SK-N-SH treated with all-trans-retinoic acid at 6 μM for 48 hours (cell line): ENCODE data around the gene C9orf40.

ENCODE experiments used
- ATAC-seq: fragments of 200-7000 bp; cut with Tn5 transposase; 3 replicates; pipeline ENCODE4 v1.9.1; 2020; ENCODE audit warnings: mild to moderate bottlenecking, moderate library complexity
- ARNTL ChIP-seq: fragments of 450-650 bp; formaldehyde crosslinking; IDR thresholded peaks from 2 replicates; pipeline ENCODE4 v1.5.0; 2020; ENCODE audit warnings: low read depth, mild to moderate bottlenecking, moderate library complexity, borderline replicate concordance
- CSDC2 ChIP-seq: fragments of 250-450 bp; sonication (Bioruptor Pico); IDR thresholded peaks from 2 replicates; pipeline ENCODE4 v1.5.0; 2020; ENCODE audit warnings: mild to moderate bottlenecking, moderate library complexity
- CSRNP3 ChIP-seq: fragments of 250-450 bp; sonication (Bioruptor Pico); IDR thresholded peaks from 2 replicates; pipeline ENCODE4 v1.5.1; 2021; ENCODE audit warnings: mild to moderate bottlenecking, moderate library complexity
- ESRRG ChIP-seq: fragments of 250-450 bp; sonication (Bioruptor Pico); IDR thresholded peaks from 2 replicates; pipeline ENCODE4 v1.6.1; 2021; ENCODE audit warnings: mild to moderate bottlenecking
- GLIS3 ChIP-seq: fragments of 250-450 bp; sonication (Bioruptor Pico); IDR thresholded peaks from 2 replicates; pipeline ENCODE4 v1.5.0; 2020; ENCODE audit warnings: mild to moderate bottlenecking, moderate library complexity
- ISL1 ChIP-seq: fragments of 250-450 bp; sonication (Bioruptor Pico); IDR thresholded peaks from 2 replicates; pipeline ENCODE4 v2.1.2; 2022; ENCODE audit warnings: mild to moderate bottlenecking, moderate library complexity
- OSR1 ChIP-seq: fragments of 250-450 bp; sonication (Bioruptor Pico); IDR thresholded peaks from 2 replicates; pipeline ENCODE4 v1.8.0; 2022; ENCODE audit warnings: moderate library complexity, mild to moderate bottlenecking, inconsistent platforms
- PATZ1 ChIP-seq: fragments of 250-450 bp; sonication (Bioruptor Pico); IDR thresholded peaks from 2 replicates; pipeline ENCODE4 v1.8.0; 2020; ENCODE audit warnings: mild to moderate bottlenecking, moderate library complexity, borderline replicate concordance
- PPARA ChIP-seq: fragments of 250-450 bp; sonication (Bioruptor Pico); IDR thresholded peaks from 2 replicates; pipeline ENCODE4 v1.5.0; 2020; ENCODE audit warnings: mild to moderate bottlenecking, borderline replicate concordance
- RARB ChIP-seq: fragments of 250-450 bp; sonication (Bioruptor Pico); IDR thresholded peaks from 2 replicates; pipeline ENCODE4 v1.8.0; 2021; ENCODE audit warnings: mild to moderate bottlenecking, moderate library complexity
- SNAI2 ChIP-seq: fragments of 250-450 bp; sonication (Bioruptor Pico); IDR thresholded peaks from 2 replicates; pipeline ENCODE4 v1.5.0; 2020; ENCODE audit warnings: mild to moderate bottlenecking, moderate library complexity
- TCF4 ChIP-seq: fragments of 250-450 bp; sonication (Bioruptor Pico); IDR thresholded peaks from 2 replicates; pipeline ENCODE4 v1.8.0; 2021; ENCODE audit warnings: mild to moderate bottlenecking, moderate library complexity, borderline replicate concordance
- TOX ChIP-seq: fragments of 250-450 bp; sonication (Bioruptor Pico); IDR thresholded peaks from 2 replicates; pipeline ENCODE4 v1.8.0; 2021; ENCODE audit warnings: mild to moderate bottlenecking, moderate library complexity, borderline replicate concordance
- TSHZ2 ChIP-seq: fragments of 250-450 bp; sonication (Bioruptor Pico); IDR thresholded peaks from 2 replicates; pipeline ENCODE4 v1.5.0; 2020; ENCODE audit warnings: mild to moderate bottlenecking, moderate library complexity
- ZC3H10 ChIP-seq: fragments of 250-450 bp; sonication (Bioruptor Pico); IDR thresholded peaks from 2 replicates; pipeline ENCODE4 v1.5.1; 2021; ENCODE audit warnings: mild to moderate bottlenecking, moderate library complexity
- ZFP3 ChIP-seq: fragments of 250-450 bp; sonication (Bioruptor Pico); IDR thresholded peaks from 2 replicates; pipeline ENCODE4 v1.5.0; 2020; ENCODE audit warnings: mild to moderate bottlenecking, moderate library complexity
- ZFP30 ChIP-seq: fragments of 450-650 bp; formaldehyde crosslinking; IDR thresholded peaks from 2 replicates; pipeline ENCODE4 v1.5.0; 2022; ENCODE audit warnings: mild to moderate bottlenecking, moderate library complexity
- ZNF565 ChIP-seq: fragments of 450-650 bp; formaldehyde crosslinking; conservative IDR thresholded peaks from 2 replicates; pipeline ENCODE4 v1.5.0; 2020; ENCODE audit warnings: low read depth, mild to moderate bottlenecking, moderate library complexity
- ZNF70 ChIP-seq: fragments of 450-650 bp; formaldehyde crosslinking; IDR thresholded peaks from 2 replicates; pipeline ENCODE4 v1.5.0; 2020; ENCODE audit warnings: mild to moderate bottlenecking, moderate library complexity
- ZNF8 ChIP-seq: fragments of 450-650 bp; formaldehyde crosslinking; IDR thresholded peaks from 2 replicates; pipeline ENCODE4 v1.5.0; 2020; ENCODE audit warnings: mild to moderate bottlenecking, moderate library complexity
- TF ChIP-seq, protein P1 (sequence below): fragments of 250-450 bp; sonication (Bioruptor Pico); IDR thresholded peaks from 2 replicates; pipeline ENCODE4 v1.8.0; 2021; ENCODE audit warnings: low read depth, mild to moderate bottlenecking, moderate library complexity, borderline replicate concordance
- TF ChIP-seq, protein P2 (sequence below): fragments of 250-450 bp; sonication (Bioruptor Pico); IDR thresholded peaks from 2 replicates; pipeline ENCODE4 v1.5.1; 2020; ENCODE audit warnings: low read depth, mild to moderate bottlenecking, moderate library complexity

Gene C9orf40

DNA sequence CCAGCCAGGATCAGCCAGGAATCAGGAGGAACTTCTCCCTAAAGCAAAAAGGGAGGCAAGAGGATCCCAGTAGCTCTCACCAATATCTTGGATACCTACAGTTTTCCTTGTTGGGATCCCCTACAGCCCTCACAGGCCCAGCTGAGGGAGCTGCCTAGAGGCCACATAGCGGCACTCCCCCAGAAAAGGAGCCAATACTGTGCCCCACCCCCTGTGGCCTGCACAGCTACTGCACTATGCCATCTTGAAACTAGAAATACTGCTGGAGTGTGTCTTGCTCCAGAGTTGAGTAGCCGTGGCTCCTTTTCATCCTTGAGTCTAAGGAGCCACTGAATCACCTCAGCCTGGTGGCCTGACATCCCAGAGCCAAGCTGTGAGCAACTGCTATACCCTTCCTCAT lies 42.7 kb downstream of the C9orf40 start:
- no peak for ATAC-seq
- TF ChIP-seq CSDC2 (CRISPR knock-in tag), result no peak
- TF ChIP-seq ZFP3 (CRISPR knock-in tag), result no peak
- no peak for TF ChIP-seq ZNF70 (CRISPR knock-in tag)
- TF ChIP-seq, protein P1, sequence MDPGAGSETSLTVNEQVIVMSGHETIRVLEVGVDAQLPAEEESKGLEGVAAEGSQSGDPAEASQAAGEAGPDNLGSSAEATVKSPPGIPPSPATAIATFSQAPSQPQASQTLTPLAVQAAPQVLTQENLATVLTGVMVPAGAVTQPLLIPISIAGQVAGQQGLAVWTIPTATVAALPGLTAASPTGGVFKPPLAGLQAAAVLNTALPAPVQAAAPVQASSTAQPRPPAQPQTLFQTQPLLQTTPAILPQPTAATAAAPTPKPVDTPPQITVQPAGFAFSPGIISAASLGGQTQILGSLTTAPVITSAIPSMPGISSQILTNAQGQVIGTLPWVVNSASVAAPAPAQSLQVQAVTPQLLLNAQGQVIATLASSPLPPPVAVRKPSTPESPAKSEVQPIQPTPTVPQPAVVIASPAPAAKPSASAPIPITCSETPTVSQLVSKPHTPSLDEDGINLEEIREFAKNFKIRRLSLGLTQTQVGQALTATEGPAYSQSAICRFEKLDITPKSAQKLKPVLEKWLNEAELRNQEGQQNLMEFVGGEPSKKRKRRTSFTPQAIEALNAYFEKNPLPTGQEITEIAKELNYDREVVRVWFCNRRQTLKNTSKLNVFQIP (CRISPR knock-in tag), result no peak
- TF ChIP-seq TSHZ2, result no peak
- TF ChIP-seq ZC3H10 (CRISPR knock-in tag), result no peak
- no peak for TF ChIP-seq ZNF8
- TF ChIP-seq GLIS3, result no peak
- no peak for TF ChIP-seq TOX (CRISPR knock-in tag)
- TF ChIP-seq PPARA (CRISPR knock-in tag), result no peak
- TF ChIP-seq PATZ1, result no peak
- TF ChIP-seq, protein P2, sequence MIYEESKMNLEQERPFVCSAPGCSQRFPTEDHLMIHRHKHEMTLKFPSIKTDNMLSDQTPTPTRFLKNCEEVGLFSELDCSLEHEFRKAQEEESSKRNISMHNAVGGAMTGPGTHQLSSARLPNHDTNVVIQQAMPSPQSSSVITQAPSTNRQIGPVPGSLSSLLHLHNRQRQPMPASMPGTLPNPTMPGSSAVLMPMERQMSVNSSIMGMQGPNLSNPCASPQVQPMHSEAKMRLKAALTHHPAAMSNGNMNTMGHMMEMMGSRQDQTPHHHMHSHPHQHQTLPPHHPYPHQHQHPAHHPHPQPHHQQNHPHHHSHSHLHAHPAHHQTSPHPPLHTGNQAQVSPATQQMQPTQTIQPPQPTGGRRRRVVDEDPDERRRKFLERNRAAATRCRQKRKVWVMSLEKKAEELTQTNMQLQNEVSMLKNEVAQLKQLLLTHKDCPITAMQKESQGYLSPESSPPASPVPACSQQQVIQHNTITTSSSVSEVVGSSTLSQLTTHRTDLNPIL (CRISPR knock-in tag), result no peak

DNA sequence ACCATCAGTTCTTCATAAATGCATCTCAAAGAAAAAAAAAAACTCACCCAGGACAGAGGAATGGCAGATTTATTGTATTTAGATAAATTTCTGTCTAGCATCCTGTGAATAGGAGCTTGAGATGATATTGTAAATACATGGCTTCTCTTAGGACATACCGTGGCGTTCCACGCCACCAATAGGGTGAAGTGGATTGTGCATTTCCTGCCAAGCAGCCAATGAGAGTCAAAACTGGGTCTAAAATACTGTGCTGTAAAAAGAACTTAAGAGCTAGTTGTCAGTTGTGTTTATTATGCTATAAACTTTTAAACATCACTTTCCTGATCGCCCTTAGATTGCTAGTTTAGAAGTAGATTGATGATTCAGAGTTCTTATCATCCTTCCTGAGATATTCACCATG lies 44.0 kb downstream of the C9orf40 start:
- no peak for ATAC-seq
- TF ChIP-seq RARB (no peak), OSR1 (no peak), ZFP30 (CRISPR knock-in tag) (no peak), TSHZ2 (no peak), ISL1 (CRISPR knock-in tag) (no peak), GLIS3 (no peak), ZNF565 (CRISPR knock-in tag) (no peak), ZFP3 (CRISPR knock-in tag) (no peak), ESRRG (no peak), PPARA (CRISPR knock-in tag) (no peak), TOX (CRISPR knock-in tag) (no peak), ARNTL (no peak), SNAI2 (CRISPR knock-in tag) (no peak), PATZ1 (no peak), CSDC2 (CRISPR knock-in tag) (no peak), ZC3H10 (CRISPR knock-in tag) (no peak), TCF4 (CRISPR knock-in tag) (no peak), CSRNP3 (CRISPR knock-in tag) (no peak)
- TF ChIP-seq, protein P2 (CRISPR knock-in tag), result no peak
- TF ChIP-seq, protein P1 (CRISPR knock-in tag), result no peak
